IPS-NIHi7 (cell line): ENCODE results near the gene CASP6.
A peak's percentile ranks its signal among the peaks of the same experiment; 100 is the strongest.

Experiments used
- DNase-seq: peaks from one replicate; pipeline ENCODE4 v3.0.0; 2012; ENCODE audit warnings: mixed read lengths; ENCODE audit errors: extremely low spot score

Gene CASP6

DNA sequence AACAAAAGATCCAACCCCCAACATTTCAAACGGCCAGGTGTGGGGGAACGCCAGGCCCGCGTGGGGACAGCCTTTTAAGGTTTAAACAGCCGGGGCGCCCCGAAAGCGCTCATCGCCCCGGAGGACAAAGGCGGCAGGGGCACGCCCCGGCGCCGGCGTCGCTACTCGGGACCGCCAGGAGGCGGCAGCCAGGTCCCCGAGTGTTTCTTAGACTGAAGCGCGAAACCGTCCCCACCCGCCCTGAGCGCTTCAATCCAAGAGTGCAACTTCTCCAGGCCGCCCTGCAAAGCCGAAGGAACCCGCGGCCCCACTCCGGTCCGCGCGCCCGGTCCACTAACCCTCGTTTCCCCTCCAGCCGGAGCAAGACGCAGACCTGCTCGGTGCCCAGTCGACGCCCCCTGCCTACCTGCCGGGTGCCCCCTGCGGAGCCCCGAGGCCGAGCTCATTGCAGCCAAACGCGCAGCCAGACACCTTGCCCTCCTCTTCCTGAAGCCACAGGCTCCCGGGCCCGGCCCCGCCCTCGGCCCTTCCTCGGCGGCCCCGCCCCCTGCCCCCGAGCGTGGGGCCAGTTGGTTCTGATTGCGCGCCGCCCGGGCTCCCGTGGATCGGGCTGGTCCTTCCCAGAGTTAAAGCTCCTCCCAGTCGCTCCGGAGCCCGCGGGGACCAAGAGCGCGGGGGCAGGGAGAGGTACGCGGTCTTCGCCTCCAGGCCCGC lies at the start of gene CASP6:
CASP6 (minus strand) TSS at position 496 of the 714 bp plus-strand sequence; CDS start at position 446, 50 bp downstream.
- peak; percentile 79 for DNase-seq

DNA sequence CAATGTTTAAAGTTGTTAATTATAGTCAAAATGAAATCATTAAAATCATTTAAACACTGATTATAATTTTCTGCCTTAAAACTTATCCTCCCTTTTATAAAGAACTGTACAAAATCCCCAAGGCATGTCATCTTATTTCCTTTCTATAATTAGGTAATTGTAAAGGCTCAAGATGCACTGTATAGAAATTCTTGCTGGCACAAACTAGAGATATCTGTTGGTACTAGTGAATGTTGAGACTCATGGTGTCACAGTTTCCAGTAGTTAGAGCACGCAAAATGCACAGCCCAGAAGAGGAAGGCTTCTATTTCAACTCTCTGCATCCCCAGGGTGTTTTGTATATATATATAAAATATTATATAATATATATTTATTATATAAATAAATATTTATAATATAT lies 49.3 kb upstream of the CASP6 start:
- no peak for DNase-seq

DNA sequence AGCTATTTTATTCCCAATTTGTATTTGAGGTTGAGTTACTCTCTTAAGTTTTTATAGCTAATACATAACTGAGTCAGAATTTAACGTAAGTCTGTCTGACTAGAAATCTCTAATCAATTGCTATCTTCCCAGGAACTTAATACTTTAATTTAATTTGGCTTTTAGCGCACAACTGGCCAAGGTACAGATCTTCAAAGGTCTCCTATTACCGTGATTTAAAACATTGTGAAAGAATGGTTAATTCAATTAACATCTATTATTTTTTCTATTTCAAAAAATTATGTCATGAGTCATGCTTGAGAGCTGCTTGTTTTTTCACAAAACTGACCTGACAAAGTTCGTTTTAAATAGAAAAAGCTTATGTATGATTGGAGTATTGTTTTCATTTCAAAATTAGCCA lies 48.6 kb upstream of the CASP6 start:
- no peak for DNase-seq

DNA sequence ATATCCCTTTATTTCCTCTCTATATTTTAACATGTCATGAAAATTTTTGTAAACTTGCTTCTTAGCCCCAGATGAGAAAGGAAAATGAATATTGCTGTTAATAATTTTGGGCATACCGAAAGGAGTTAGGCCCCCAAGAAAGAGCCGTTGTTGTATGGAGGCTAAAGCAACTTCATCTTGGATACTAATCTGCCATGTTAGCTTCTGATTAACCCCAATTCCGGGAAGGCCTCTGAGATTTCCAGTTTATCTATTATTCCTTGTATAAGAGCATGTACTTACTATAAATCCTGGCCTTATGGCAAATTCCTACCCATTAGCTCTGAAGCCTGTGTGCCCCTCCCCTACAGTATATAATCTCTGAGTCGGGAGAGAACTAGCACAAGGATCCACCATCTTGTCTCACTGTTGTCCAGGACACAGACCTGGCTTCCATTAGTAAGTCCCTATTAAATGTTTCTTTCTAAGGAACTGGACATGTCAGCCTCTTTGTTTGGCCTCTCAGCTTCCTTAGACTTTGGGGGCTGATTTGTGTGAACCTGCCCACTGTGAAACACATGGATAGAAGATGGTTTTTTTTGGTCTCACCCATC lies 47.5 kb upstream of the CASP6 start:
- no peak for DNase-seq

DNA sequence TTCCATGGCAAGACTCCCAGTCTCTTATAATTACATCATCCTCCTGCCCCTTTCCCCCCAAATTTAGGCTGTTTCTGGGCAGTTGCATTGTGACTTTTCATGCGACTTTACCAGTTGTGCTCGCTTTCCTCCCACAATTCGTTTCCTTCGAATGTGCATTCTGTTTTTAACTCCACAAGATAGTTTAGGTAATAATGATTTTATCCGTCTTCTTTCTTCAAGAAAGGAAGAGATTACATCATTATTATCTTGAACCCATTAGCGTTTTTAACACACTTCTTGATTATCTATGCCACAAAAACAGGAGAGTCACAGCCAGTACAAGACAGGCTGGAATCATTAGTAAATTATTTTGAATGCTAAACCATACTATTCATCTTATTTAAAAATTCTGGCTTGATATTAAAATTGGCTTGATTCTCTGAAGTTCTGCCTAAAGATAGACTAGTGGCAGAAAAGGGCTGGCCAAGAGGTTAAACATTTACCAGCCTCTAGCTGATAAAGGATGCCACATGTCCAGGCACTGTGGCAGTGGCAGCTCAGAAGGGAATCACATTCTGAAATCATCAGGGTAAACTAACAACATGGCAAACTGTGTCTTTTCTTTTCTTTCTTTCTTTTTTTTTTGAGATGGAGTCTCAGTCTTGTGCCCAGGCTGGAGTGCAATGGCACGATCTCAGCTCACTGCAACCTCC lies 46.3 kb upstream of the CASP6 start:
- no peak for DNase-seq

DNA sequence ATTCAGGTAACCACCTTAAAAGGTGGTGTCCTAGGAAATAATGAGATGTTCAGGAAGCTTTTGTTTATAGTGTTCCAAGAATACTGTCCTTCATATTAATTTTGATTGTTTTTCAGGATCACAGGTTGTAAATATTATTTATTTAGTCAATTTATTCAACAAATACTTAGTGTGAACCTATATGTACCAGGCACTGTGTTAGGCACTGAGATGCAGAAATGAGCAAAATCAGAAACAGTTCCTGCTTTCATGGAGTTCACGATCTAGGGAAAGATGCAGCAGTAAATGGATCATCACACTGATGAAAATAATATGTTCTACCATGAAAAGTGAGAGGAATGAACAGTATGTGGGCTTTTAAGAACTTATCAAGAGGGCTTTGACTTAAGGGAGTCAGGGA lies 44.9 kb upstream of the CASP6 start:
- no peak for DNase-seq

DNA sequence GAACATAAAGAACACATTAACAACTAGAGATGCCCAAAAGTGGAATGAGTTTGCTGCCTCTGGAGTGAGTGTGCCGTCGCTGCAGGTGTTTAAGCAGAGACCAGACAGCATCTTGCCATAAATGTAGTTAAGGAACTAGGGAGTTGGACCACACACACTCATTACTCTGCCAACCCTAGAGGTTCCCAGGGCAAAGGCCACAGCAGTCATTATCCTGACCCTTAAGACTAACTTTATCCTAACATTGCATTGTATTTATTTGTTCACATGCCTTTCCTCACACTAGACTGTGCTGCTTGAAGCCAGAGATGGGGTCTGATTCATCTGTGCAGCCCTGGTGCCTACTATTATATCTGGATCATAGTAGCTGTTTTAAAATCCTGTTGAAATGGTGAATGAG lies 43.5 kb upstream of the CASP6 start:
- no peak for DNase-seq

DNA sequence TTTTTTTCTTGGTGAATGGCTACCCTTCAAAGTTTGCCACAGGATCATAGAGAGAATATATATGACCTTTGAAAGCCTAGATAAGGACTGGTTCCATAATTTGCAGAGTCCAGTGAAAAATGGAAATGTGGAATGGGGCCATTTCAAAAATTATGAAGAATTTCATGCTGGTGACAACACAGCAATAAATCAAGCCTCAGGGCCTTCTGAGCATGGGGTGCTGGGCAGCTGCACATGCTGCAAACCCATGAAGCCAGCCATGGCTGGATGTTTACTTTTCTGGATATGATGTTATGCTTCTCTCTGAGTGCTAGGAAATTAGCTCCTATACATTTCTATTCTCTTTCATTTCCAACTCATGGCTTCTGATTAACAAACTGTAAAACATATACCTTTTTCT lies 42.6 kb upstream of the CASP6 start:
- no peak for DNase-seq

DNA sequence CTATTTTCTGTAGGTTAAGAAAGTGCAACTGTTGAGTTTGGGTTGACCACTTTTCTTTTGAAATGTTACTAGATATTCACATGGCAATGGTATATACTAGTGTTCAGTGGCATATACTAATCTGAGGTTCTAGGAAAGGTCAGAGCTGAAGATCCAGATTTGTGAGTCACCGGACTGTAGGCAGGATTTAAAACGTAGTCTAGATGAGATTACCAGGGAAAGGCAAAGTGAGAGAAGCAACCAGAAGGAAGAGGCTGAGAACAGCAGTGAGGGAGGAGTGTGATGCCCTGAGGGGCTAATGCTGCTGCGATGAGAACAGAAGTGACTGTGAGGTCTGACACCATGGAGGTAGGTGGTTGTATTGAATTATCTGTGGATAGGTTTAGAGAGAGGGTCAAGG lies 36.3 kb upstream of the CASP6 start:
- no peak for DNase-seq

DNA sequence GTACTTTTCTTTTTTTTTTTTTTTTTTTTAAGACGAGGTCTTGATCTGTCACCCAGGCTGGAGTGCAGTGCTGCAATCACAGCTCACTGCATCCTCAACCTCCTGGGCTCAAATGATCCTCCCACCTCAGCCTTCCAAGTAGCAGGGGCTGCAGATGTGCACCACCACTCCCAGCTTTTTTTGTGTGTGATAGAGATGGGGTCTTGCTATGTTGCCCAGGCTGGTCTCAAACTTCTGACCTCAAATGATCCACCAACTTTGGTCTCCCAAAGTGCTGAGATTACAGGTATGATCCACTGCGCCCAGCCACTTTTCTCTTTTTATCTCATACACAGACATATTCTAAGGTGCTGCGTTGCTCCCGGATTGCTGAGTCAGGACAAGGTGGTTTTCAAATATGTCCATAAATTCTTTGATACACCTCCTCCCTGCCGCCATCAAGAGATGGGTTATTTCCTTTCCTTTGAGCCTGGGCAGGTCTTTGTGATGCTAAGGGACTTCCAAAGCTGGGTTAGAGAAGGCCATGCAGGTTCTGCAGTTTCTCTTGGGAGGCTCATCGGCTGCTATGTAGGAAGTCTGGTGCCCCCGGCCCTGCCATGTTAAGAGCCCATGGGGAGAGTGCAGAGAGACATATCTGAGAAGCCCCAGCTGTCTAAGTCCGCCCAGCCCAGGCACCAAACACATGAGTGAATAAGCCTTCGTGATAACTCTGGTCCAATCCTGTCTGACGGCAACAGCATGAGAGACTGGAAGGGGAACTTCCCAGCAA lies 35.0 kb upstream of the CASP6 start:
- no peak for DNase-seq

DNA sequence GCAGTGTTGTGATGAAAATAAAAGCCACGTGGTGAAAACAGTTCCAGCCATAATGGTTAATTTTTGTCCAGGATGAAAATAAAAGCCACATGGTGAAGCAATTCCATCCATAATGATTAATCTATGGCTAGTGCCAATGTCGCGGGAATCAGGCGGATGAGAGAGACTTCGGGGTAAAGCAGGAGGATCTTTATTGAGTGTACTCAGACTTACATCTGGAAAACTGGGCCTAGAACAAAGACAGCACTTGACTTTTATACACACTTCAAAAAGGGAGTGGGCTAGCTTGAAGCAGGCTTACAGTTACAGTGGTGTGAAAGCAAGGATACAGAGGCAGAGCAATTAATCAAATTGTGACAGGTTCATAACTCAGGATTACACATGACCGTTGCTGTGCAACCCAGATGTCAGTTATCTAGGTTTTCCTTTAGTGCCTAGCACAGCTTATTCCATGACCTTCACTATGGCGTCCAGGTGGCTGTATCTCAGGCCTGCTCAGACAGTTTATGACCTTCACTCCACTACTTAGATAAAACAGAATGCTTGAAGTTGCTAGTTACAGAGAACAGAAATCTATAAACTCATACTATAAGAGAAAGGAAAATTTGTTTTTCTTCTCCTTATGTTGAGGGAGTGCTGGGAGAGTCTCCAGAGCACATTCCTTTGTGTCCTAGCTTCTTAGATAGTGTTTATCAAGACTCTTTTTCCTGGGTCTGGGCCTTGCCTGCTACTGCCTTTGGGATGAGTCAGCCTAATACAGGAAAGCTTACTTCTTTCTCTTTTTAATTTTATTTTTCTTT lies 32.5 kb upstream of the CASP6 start:
- no peak for DNase-seq

DNA sequence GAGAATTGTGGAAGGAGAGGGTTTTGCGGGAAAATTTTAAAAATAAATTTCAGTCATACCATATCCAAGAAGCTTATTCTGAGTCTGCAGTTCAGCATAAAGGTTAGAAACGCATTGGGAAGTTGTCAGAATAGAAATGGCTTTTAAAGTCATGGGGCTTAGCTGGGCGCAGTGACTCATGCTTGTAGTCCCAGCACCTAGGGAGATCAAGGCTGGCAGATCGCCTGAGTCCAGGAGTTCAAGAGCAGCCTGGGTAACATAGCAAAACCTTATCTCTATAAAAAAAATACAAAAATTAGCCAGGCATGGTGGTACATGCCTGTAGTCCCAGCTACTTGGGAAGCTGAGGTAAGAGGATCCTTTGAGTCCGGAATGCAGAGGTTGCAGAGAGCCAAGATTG lies 30.5 kb upstream of the CASP6 start:
- no peak for DNase-seq

DNA sequence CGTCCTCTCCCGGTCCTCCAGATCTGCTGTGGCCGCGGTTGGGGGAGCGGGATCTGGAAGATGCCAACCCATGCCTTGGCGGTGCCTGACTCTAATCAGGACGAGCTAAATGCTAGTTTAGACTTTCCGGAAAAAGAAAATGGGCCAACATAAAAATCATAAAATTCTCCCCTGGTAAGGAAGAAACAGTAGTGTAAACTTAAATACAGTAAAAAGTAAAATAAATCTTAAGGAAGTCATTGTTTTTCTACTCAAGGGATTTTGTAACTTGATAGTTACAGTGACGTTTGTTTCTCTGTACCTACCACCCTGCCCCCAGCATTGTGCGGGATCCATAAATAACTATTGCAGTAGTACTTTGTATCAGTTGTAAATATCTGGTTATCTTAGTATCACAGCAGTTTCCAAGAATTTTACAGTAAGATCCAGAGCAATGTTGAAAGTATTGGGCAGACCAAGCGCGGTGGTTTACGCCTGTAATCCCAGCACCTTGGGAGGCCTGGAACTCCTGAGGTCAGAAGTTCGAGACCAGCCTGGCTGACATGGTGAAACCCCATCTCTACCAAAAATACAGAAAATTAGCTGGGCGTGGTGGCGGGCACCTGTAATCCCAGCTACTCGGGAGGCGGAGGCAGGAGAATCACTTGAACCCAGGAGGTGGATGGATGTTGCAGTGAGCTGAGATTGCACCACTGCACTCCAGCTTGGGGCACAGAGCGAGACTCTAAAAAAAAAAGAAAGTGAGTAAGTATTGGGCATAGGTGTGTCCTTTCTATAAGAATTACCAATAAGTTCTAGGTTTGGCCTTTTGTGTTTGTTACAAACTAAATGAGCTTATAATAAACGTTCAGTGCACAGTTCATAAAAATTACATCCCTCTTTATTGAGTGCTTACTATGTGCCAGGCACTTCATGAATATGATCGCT lies 27.6 kb upstream of the CASP6 start:
- peak; percentile 59 for DNase-seq

DNA sequence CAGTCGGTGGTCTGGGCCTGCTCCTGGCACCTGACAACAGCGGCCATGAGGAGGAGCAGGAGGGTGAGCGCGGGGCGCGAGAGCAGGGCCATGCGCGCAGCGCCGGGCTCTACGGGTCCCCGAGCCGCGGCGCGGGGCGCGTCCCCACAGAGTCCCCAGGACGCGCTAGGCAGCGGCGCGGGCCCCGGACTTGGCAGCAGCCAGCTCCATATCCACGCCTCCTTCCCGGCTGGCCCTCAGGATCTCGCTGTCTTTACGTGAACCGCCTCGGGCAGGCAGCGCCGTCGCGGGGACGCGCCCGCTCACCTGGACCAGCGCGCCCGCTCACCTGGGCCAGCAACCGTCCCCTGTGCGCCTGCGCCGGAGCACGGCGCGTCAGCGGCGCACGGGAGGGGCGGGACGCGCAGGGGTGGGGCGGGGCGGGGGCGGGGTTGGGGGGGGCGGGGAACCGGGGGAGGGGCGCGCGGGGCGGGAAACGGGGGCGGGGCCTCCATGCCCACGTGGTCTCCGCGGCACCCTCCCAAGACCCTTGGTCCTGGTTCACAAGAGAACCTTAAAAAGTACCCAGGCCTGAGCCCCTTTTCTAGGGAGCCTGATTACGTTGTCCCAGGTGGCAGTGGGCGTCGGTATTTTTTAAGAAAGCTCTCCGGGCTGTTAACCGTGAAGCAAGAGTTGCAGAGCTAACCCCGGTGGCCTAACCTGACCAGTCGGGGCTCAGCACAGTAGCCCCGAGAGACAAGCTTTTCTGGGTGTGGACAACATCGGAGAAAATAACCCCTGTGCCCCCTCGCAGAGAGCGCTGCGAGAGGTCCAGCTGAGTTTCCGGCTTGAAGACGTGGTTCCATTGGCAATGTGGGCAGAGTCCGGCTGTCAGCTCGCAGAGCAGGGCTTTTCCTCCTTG lies 26.7 kb upstream of the CASP6 start, which contains the start of gene PLA2G12A:
PLA2G12A (minus strand) TSS at position 353 of the 901 bp plus-strand sequence; CDS start at position 92, 261 bp downstream.
- DNase-seq: peak; percentile 93

DNA sequence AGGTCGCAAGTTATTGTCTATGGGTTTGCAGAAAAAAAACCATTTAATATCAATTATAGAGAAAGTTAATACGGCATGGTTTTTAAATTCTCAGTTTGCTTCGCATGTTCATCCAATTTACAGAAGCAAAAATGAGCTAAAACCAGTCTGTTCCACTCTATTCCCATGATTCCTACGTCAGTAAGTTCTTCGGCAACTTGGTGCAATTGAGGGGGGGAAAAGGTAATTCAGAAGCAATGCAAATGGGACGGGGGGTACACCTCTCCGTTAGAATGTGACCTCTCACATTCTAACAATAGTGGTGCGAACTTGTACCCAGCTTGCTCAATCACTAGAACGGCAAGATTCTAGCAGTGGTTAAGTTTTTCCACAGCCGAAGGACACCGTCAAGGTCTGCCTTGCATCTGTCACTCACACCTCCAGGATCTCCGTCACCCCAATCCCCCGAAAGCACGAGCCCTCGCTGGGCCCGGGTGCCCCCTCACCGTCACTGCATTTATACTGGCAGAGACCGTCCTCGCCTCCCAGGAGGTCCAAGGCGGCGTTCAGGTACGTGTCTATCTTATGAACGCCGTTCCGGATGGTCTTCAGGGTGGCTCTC lies 26.0 kb upstream of the CASP6 start:
- no peak for DNase-seq

DNA sequence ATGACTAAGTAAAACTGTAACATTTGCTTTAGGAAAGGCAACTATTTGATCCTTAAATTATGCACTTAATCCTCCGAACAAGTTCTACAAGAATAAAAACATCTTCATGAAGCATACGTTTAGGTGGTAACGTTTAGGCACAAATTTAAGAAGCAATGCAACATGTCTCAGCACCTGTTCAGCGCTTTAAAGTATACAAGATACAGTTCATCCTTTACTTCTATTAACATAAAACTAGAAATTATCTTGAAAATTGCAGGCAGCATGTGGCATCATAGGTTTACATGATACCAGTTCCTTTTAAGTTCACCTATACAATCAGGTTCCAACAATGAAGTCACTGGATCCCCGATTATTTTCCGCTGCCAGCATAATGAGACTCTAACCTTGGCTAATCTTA lies 25.1 kb upstream of the CASP6 start:
- no peak for DNase-seq

DNA sequence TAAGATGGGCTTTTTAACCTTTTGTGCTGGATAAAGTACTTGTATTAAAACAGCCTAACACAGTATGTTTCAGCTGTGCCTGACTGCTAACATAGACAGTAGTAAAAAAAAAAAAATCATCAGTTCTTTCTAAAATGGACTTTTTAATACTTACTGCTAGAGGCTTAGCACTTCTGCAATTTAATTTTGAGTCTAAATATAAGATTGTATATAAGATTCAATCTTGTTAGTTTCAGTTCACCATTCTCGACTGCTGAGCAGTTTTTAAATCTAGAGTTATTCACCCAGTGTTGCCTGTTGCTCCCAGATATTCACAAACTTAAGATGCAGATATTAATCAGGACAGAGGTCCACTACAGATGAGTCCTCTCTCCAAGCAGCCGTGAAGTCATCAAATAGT lies 19.9 kb upstream of the CASP6 start:
- DNase-seq: no peak

DNA sequence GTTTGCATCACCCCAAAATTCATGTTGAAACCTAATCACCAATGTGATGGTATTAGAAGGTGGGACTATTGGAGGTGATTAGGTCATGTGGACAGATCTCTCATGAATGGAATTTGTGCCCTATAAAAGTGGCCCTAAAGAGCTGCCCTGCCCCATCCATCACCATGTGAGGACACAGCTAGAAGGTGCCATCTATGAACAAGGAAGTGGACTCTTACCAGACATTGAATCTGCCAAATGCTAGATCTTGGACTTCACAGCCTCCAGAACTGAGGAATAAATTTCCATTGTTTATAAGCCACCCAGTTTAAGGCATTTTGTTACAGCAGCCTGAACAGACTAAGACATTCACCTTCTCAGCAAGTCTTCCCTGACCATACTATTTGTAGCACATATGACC lies 19.1 kb upstream of the CASP6 start:
- DNase-seq: no peak

DNA sequence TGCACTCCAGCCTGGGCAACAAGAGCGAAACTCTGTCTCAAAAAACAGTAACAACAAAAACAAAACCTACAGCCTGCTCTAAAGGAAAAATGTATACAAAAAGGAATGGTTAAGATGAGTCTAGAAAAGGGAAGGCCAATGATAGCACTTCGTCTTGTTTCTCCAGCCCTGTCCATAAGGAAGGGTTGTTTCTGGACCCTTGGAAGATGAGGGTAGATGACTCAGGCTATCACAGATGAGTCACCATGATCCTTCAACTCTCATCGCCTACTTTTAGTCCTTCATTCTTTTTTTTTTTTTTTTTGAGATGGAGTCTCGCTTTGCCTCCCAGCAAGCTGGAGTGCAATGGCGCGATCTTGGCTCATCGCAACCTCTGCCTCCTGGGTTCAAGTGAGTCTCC lies 17.8 kb upstream of the CASP6 start:
- no peak for DNase-seq
